HepG2 (cell line): ENCODE measurements around the gene NFATC2. TPM values are rescaled to one million over a fixed set of nuclear protein-coding genes. Genes with fewer than 3 reads are reported as not detected.

Experiments
- ATAC-seq: fragments of 200-7000 bp; cut with Tn5 transposase; 3 replicates; pipeline ENCODE4 v1.9.1; 2020; ENCODE audit warnings: mild to moderate bottlenecking, moderate library complexity
- BruUV-seq: library from RNA; stranded (reverse); fragments of 400-500 nt; replicated peaks from 2 replicates; lab custom pipeline; 2021; lab: Mats Ljungman, UMichigan
- CTCF ChIA-PET: fragments of 300-600 bp; formaldehyde crosslinking; extraction: SDS; loops from one replicate; lab custom pipeline; 2021; ENCODE audit warnings: low total read pairs, inconsistent platforms, low intra/inter-chr PET ratio; lab: Yijun Ruan, JAX
- POLR2A ChIA-PET: fragments of 350-600 bp; sonication (Branson Sonifier 250); formaldehyde crosslinking; loops from one replicate; lab custom pipeline; 2020; ENCODE audit warnings: antibody characterized with exemption, inconsistent platforms; lab: Yijun Ruan, JAX
- DNase-seq: peaks from one replicate; pipeline ENCODE4 v3.0.0-alpha.2; 2015; ENCODE audit warnings: low spot score
- FAIRE-seq: peaks from 3 replicates; lab custom pipeline; 2011; peaks lifted over from hg19 to GRCh38; lab: Jason Lieb, UNC
- H2AFZ ChIP-seq: one replicate; pipeline ENCODE4 v1.6.1; 2011; ENCODE audit warnings: low read length, inconsistent platforms
- H3K27ac ChIP-seq: fragments of 300-600 bp; 3 replicates; pipeline ENCODE4 v1.8.0; 2011; ENCODE audit warnings: mixed run types, mild to moderate bottlenecking, mixed read lengths, low read length, inconsistent platforms; ENCODE audit not compliant: insufficient read depth; ENCODE audit errors: extremely low read length
- H3K27me3 ChIP-seq, 2 experiments: fragments of 200-600 bp in 1 of 2; 2 replicates in 1 of 2; 3 replicates in 1 of 2; pipeline versions ENCODE4 v1.6.0 to v1.8.0; 2011; ENCODE audit warnings: low read length in 2 of 2, mild to moderate bottlenecking in 2 of 2, moderate library complexity in 2 of 2, inconsistent platforms in 1 of 2; ENCODE audit not compliant: insufficient read depth in 2 of 2, control insufficient read depth in 1 of 2
- H3K36me3 ChIP-seq, 2 experiments: fragments of 200-600 bp in 1 of 2; replicated peaks in 1 of 2; 2 replicates in 1 of 2; 3 replicates in 1 of 2; pipeline versions ENCODE4 v1.5.1 to v1.8.0; 2011; ENCODE audit warnings: low read length in 2 of 2, inconsistent platforms in 1 of 2; ENCODE audit not compliant: insufficient read depth in 2 of 2, control insufficient read depth in 1 of 2
- H3K4me1 ChIP-seq: 2 replicates; pipeline ENCODE4 v1.5.1; 2012; ENCODE audit warnings: low read length, inconsistent platforms; ENCODE audit not compliant: insufficient read depth
- H3K4me2 ChIP-seq: 2 replicates; pipeline ENCODE4 v1.6.0; 2011; ENCODE audit warnings: low read depth, low read length, inconsistent platforms
- H3K4me3 ChIP-seq, 3 experiments: fragments of 200-600 bp in 1 of 3; sonication (generic), shearing (Covaris generic) in 1 of 3; replicated peaks in 1 of 3; 2 replicates each; pipeline ENCODE4 v1.5.1; 2011 to 2016; ENCODE audit warnings: low read length in 3 of 3, inconsistent platforms in 2 of 3, low read depth in 2 of 3, mild to moderate bottlenecking in 2 of 3, control low read depth in 1 of 3, mixed read lengths in 1 of 3; ENCODE audit not compliant: insufficient read depth in 1 of 3
- H3K79me2 ChIP-seq: one replicate; pipeline ENCODE4 v1.6.1; 2011; ENCODE audit warnings: low read length, inconsistent platforms; ENCODE audit not compliant: insufficient read depth
- H3K9ac ChIP-seq: 2 replicates; pipeline ENCODE4 v1.6.0; 2011; ENCODE audit warnings: mild to moderate bottlenecking, low read depth, low read length, inconsistent platforms; ENCODE audit not compliant: insufficient read depth
- H3K9me3 ChIP-seq: 2 replicates; pipeline ENCODE4 v1.5.1; 2012; ENCODE audit warnings: mild to moderate bottlenecking, low read length
- H4K20me1 ChIP-seq: 2 replicates; pipeline ENCODE4 v1.6.0; 2011; ENCODE audit warnings: inconsistent platforms, mild to moderate bottlenecking, low read length, moderate library complexity; ENCODE audit not compliant: insufficient read depth
- EZH2 ChIP-seq: conservative IDR thresholded peaks from 2 replicates; pipeline ENCODE4 v1.6.1; 2012; ENCODE audit warnings: mild to moderate bottlenecking, low read depth, low read length, moderate library complexity
- ZNF292 ChIP-seq: sonication (generic); formaldehyde crosslinking; IDR thresholded peaks from 2 replicates; pipeline ENCODE4 v1.8.1; 2022; ENCODE audit warnings: mild to moderate bottlenecking, low read depth, missing genetic modification reagents, borderline replicate concordance
- ZNF781 ChIP-seq: sonication (generic); formaldehyde crosslinking; IDR thresholded peaks from 2 replicates; pipeline ENCODE4 v1.5.1; 2020; ENCODE audit warnings: borderline replicate concordance, mild to moderate bottlenecking, missing genetic modification reagents; ENCODE audit errors: not compliant biosample characterization
- WGBS: methylation state at CpG from one replicate; pipeline ENCODE4 v1.1.6; 2017; ENCODE audit warnings: low lambda C conversion rate; 5-methylcytosine and 5-hydroxymethylcytosine counted together
- in situ Hi-C: cut with HindIII; loops from 2 replicates; pipeline ENCODE4 v1.10.0; 2017; ENCODE audit warnings: low pct_unique_long_range_greater_than_20kb; ENCODE audit not compliant: extremely low pct_ligation_motif_present
- intact Hi-C: fragments of 100-400 bp; cut with micrococcal nuclease; formaldehyde crosslinking; loops from one replicate; pipeline ENCODE4 v1.10.0; 2022; ENCODE audit not compliant: unreplicated experiment
- polyA plus RNA-seq, 8 experiments: library from polyadenylated mRNA; depleted of rRNA in 3 of 8; stranded (reverse) in 7 of 8; unstranded in 1 of 8; fragments of >200 nt; fragmentation: Illumina TruSeq in 4 of 8; extraction: Trizol in 4 of 8; gene quantifications; 2 replicates each; pipeline versions ENCODE4 v1.2.1 to v1.2.3, GENCODE V29; 2011 to 2016; ENCODE audit warnings: low read depth in 4 of 8, missing spikeins in 1 of 8, mixed read lengths in 1 of 8; ENCODE audit not compliant: insufficient read depth in 1 of 8
- total RNA-seq, 5 experiments: library from RNA; depleted of rRNA; stranded (reverse); fragments of >200 nt; fragmentation: Illumina TruSeq; extraction: Trizol; gene quantifications; 2 replicates each; pipeline ENCODE4 v1.2.3, GENCODE V29; 2016; ENCODE audit warnings: low read depth in 1 of 5
- TF ChIP-seq, protein P1 (sequence below): sonication (generic); formaldehyde crosslinking; IDR thresholded peaks from 2 replicates; pipeline ENCODE4 v1.4.0; 2020; ENCODE audit warnings: mild to moderate bottlenecking, missing genetic modification reagents
- TF ChIP-seq, protein P2 (sequence below), 2 experiments: sonication (generic) in 1 of 2; formaldehyde crosslinking in 1 of 2; IDR thresholded peaks; 2 replicates each; pipeline versions ENCODE4 v1.5.1 to v1.6.1; 2011 to 2020; ENCODE audit warnings: borderline replicate concordance in 1 of 2, low read depth in 1 of 2, low read length in 1 of 2, mild to moderate bottlenecking in 1 of 2, missing genetic modification reagents in 1 of 2, moderate library complexity in 1 of 2
- TF ChIP-seq, protein P3 (sequence below): IDR thresholded peaks from 2 replicates; pipeline ENCODE4 v1.6.1; 2016

Gene NFATC2
- total and polyA plus RNA-seq, 2 of the 13 experiments (the other 11 are each of a cell fraction or from before 2014, with no cell fraction given), result 1.9 to 3.3 TPM

DNA sequence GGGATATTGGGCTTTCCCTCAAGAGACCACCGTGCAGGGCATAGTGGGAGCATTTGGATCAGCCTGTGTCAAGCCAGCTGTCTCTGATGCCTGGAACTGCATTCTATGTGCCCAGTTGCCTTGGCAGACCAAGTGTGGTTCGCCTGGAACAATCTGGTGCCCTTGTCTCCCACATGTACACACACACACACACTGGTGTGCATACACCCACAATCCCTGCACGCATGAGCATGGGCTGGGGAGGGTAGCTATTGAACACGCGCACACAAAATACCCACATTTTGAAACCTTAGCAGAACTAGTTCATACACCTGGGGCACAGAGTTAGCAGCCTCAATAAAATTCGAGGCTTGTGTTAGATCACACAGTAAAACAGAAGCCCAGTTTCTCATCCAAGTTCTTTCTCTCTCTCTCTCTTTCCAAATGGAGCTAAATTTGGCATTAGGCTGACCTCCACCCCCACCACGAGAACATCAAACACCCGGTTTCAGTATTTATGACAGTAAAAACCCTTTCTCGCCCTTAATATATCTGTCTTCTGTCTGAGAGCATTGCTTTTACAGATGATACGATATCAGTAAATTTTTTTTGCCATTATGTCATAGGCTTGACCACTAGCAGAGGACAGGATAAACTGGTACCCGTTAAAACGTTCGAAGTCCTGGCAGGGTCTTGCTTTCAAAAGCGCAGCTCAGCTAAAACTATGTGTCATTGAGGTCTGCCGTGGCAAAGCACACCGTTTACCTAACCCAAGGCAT lies 18.2 kb upstream of the NFATC2 start:
- Histone ChIP-seq H3K4me2 (no peak overlapping the region), H3K27ac (no peak overlapping the region), H3K9me3 (no peaks in the 10 kb centered on the region), H3K27me3 (peaks cover 15 to 65% of the 10 kb centered on the region in 2 experiments), H2AFZ (no peak overlapping the region), H3K36me3 (no peaks in the 10 kb centered on the region), H3K4me1 (peaks cover 46% of the 10 kb centered on the region), H4K20me1 (peaks cover 11% of the 10 kb centered on the region; the same call in 1 of the 2 replicates), H3K79me2 (no peaks in the 10 kb centered on the region), H3K4me3 (no peak overlapping the region), H3K9ac (no peak overlapping the region)
- in situ Hi-C loops, result no loop called here
- CTCF ChIA-PET, result no interaction called here
- WGBS, result 8% methylated on average over 16 of the region's 16 CpGs
- FAIRE-seq, result no peak
- POLR2A ChIA-PET, result no interaction called here
- no TSS peak for BruUV-seq
- intact Hi-C loops, result no loop called here
- DNase-seq, result no peak
- TF ChIP-seq, protein P1, sequence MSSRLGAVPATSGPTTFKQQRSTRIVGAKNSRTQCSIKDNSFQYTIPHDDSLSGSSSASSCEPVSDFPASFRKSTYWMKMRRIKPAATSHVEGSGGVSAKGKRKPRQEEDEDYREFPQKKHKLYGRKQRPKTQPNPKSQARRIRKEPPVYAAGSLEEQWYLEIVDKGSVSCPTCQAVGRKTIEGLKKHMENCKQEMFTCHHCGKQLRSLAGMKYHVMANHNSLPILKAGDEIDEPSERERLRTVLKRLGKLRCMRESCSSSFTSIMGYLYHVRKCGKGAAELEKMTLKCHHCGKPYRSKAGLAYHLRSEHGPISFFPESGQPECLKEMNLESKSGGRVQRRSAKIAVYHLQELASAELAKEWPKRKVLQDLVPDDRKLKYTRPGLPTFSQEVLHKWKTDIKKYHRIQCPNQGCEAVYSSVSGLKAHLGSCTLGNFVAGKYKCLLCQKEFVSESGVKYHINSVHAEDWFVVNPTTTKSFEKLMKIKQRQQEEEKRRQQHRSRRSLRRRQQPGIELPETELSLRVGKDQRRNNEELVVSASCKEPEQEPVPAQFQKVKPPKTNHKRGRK, result 0 out of 2 replicates have a peak, but pooled peaks have one; percentile 13
- TF ChIP-seq ZNF781 (CRISPR knock-in tag) (no peak), ZNF292 (CRISPR knock-in tag) (no peak), EZH2 (peak; percentile 64; the same call in 1 of the 2 replicates)
- TF ChIP-seq, protein P2, sequence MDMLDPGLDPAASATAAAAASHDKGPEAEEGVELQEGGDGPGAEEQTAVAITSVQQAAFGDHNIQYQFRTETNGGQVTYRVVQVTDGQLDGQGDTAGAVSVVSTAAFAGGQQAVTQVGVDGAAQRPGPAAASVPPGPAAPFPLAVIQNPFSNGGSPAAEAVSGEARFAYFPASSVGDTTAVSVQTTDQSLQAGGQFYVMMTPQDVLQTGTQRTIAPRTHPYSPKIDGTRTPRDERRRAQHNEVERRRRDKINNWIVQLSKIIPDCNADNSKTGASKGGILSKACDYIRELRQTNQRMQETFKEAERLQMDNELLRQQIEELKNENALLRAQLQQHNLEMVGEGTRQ (IDR thresholded peaks at IDR 0.05; ENCODE audit: low read depth, low read length), result 0 out of 2 replicates have a peak, but pooled peaks have one; percentile 7
- TF ChIP-seq, protein P2 (CRISPR knock-in tag; IDR thresholded peaks at IDR 0.05; ENCODE audit: borderline replicate concordance), result no peak
- TF ChIP-seq, protein P3, sequence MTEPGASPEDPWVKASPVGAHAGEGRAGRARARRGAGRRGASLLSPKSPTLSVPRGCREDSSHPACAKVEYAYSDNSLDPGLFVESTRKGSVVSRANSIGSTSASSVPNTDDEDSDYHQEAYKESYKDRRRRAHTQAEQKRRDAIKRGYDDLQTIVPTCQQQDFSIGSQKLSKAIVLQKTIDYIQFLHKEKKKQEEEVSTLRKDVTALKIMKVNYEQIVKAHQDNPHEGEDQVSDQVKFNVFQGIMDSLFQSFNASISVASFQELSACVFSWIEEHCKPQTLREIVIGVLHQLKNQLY (CRISPR knock-in tag), result no peak
- ATAC-seq, result no peak
